Vagina (tissue), 2 donors: ENCODE data around the gene SCGN.

ENCODE experiments used
- POLR2A ChIP-seq, 2 donors: fragments of 450-650 bp; IDR thresholded peaks; one replicate each; pipeline ENCODE4 v1.6.1; 2017; ENCODE audit warnings: antibody characterized with exemption in 2 of 2, mild to moderate bottlenecking in 2 of 2, moderate library complexity in 2 of 2
- TF ChIP-seq, protein P1 (sequence below), 3 experiments: fragments of 450-650 bp in 2 of 3; fragments of 200-600 bp in 1 of 3; sonication (generic) in 1 of 3; IDR thresholded peaks; one replicate each; pipeline ENCODE4 v1.5.1; 2017 to 2019; ENCODE audit warnings: antibody characterized with exemption in 3 of 3, mild to moderate bottlenecking in 2 of 3, moderate library complexity in 2 of 3

DNA sequence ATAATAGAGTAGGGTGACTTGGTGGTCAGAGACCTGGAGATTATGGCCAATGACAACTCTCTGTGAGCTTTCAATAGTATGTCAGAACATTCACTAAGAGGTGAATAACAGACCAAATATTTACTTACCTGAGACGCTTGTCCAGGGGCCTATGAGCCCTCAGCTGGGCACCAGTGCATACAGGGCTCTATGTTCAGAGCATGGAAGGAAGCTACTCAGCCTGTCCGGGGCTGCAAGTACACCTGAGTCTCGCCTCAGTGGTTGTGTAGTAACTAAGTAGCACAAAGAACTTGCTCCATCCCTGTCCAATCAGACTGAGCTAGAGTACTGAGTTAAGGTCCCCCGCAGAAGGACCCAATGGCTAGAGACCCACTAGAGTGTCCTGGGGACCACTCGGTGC is 11.6 kb upstream of the SCGN start:
- TF ChIP-seq, protein P1, sequence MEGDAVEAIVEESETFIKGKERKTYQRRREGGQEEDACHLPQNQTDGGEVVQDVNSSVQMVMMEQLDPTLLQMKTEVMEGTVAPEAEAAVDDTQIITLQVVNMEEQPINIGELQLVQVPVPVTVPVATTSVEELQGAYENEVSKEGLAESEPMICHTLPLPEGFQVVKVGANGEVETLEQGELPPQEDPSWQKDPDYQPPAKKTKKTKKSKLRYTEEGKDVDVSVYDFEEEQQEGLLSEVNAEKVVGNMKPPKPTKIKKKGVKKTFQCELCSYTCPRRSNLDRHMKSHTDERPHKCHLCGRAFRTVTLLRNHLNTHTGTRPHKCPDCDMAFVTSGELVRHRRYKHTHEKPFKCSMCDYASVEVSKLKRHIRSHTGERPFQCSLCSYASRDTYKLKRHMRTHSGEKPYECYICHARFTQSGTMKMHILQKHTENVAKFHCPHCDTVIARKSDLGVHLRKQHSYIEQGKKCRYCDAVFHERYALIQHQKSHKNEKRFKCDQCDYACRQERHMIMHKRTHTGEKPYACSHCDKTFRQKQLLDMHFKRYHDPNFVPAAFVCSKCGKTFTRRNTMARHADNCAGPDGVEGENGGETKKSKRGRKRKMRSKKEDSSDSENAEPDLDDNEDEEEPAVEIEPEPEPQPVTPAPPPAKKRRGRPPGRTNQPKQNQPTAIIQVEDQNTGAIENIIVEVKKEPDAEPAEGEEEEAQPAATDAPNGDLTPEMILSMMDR (IDR thresholded peaks at IDR 0.05), result no peak
- TF ChIP-seq POLR2A (IDR thresholded peaks at IDR 0.05), result no peak
